IPS-20b (cell line): ENCODE data around the gene PGF.
A peak's percentile ranks its signal among the peaks of the same experiment; 100 is the strongest.

Experiments
- H3K27ac ChIP-seq: one replicate; pipeline ENCODE4 v1.5.1; 2013; ENCODE audit warnings: low read length
- H3K27me3 ChIP-seq: 2 replicates; pipeline ENCODE4 v1.6.1; 2013; ENCODE audit warnings: mild to moderate bottlenecking, low read length, inconsistent platforms; ENCODE audit not compliant: insufficient read depth
- H3K36me3 ChIP-seq: 2 replicates; pipeline ENCODE4 v1.6.1; 2013; ENCODE audit warnings: low read depth, mild to moderate bottlenecking, inconsistent platforms, low read length, moderate library complexity; ENCODE audit not compliant: insufficient read depth
- H3K4me1 ChIP-seq: 2 replicates; pipeline ENCODE4 v1.6.1; 2013; ENCODE audit warnings: mild to moderate bottlenecking, control low read depth, inconsistent platforms, low read length, moderate library complexity; ENCODE audit not compliant: insufficient read depth
- H3K4me3 ChIP-seq: 2 replicates; pipeline ENCODE4 v1.5.1; 2013; ENCODE audit warnings: mild to moderate bottlenecking, low read length, inconsistent platforms
- H3K9ac ChIP-seq: 2 replicates; pipeline ENCODE4 v1.6.1; 2013; ENCODE audit warnings: low read depth, mild to moderate bottlenecking, inconsistent platforms, low read length, moderate library complexity
- H3K9me3 ChIP-seq: 2 replicates; pipeline ENCODE4 v1.6.1; 2013; ENCODE audit warnings: mild to moderate bottlenecking, low read depth, low read length, inconsistent platforms; ENCODE audit not compliant: insufficient read depth

The PGF gene

DNA sequence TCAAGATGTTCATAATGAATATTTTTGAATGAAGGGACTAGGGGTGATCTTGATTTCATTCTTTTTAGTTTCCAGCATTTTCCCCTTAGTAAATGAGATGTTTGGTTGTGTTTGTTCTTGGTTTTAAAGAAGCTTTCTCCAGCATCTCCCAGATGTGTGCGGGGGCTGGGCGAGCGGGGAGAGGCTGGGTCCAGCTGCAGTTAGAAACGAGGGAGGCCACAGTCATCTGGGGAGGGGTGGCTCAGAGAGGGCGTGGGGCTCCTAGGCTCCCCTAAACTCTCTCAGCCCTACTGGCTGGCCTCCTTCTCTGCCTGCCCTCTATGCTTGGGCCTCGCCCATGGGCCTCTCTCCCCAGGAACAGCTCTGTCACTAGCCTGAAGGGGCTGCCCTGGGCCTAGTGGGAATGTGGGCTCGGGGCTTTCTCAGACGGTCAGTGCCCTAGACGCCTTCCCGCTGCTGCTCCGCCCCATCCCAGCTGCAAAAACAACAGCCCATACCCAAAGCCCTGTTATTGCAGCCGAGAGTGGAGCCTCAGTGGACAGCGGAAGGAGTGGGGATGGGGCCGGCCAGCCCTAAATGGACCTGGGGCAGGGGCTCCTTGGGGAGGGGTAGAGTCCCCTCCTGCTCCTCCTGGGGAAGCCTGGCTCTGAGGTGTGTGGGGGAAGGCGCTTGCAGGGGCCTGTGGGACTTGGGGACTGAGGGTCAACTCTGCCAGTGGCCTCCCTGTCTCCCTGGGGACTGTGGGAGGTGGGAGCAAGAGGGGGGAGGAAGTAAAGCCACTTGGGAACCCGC lies 29.0 kb upstream of the PGF start:
- Histone ChIP-seq H3K4me3 (no peak overlapping the region), H3K27ac (no peak overlapping the region), H3K4me1 (peaks cover 9% of the 10 kb centered on the region), H3K9me3 (no peaks in the 10 kb centered on the region), H3K9ac (no peak overlapping the region), H3K27me3 (peaks cover 9% of the 10 kb centered on the region; the same call in 1 of the 2 replicates), H3K36me3 (no peaks in the 10 kb centered on the region)

DNA sequence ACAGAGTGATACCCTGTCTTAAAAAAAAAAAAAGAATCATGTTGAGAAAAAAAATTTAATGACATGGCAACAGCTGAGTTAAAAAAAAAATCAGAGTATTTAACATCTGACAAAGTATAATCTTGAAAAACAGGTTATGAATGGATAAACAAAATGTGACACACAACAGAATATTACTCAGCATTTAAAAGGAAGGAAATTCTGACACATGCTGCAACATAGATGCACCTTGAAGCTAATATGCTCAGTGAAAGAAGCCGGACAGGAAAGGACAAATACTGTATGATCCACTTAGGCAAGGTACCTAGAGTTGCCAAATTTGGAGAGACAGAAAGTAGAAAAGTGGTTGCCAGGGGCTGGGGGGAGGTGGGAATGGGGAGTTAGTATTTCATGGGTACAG lies 27.9 kb upstream of the PGF start:
- Histone ChIP-seq H3K27ac (no peak overlapping the region), H3K4me1 (peaks cover 17% of the 10 kb centered on the region), H3K4me3 (no peak overlapping the region), H3K9me3 (no peaks in the 10 kb centered on the region), H3K9ac (no peak overlapping the region), H3K36me3 (no peaks in the 10 kb centered on the region), H3K27me3 (peaks cover 9% of the 10 kb centered on the region; the same call in 1 of the 2 replicates)

DNA sequence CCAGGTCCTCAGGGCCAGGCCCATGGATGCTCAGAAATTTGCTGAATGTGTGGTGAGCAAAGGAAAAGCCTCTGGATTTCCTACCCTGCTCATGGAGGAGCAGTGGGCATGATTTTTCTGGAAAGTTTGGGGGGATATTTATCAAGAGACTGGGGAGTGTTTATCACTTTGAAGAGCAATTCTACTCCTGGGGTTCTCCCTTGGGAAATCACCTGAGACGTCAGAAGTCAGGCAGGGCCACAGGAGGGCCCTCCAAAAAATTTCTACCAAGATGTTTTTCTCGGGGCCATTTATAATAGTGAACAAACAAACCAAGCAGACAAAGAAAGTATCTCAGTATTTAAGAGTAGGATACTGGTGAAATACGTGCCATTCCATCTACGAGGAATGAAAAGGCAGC lies 27.3 kb upstream of the PGF start:
- peaks cover 18% of the 10 kb centered on the region for H3K4me1 ChIP-seq
- no peak overlapping the region for H3K27ac ChIP-seq
- no peaks in the 10 kb centered on the region for H3K36me3 ChIP-seq
- H3K9me3 ChIP-seq, result no peaks in the 10 kb centered on the region
- no peak overlapping the region for H3K9ac ChIP-seq
- peaks cover 9% of the 10 kb centered on the region; the same call in 1 of the 2 replicates for H3K27me3 ChIP-seq
- H3K4me3 ChIP-seq, result no peak overlapping the region

DNA sequence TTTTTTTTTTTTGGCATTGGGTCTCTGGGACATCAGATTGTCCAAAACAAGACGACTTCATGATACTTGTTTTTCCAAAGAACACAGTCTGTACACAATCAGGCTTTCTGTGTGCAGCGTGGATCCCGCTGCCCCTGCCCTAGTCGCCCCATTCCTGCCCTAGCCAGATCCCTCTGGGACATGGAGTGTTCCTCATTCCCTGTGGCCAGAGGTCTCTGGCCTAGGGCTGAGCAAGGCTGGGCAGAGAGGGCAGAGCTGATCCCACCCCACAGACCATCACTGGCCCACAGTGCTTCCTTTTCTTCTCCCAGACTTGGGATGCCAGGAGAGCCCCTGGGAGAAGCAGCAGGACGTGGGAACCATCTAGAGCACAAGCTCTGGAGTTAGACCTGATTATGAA lies 26.4 kb upstream of the PGF start:
- Histone ChIP-seq H3K9me3 (no peaks in the 10 kb centered on the region), H3K4me3 (no peak overlapping the region), H3K27ac (no peak overlapping the region), H3K4me1 (peaks cover 18% of the 10 kb centered on the region), H3K9ac (no peak overlapping the region), H3K27me3 (peaks cover 9% of the 10 kb centered on the region; the same call in 1 of the 2 replicates), H3K36me3 (no peaks in the 10 kb centered on the region)

DNA sequence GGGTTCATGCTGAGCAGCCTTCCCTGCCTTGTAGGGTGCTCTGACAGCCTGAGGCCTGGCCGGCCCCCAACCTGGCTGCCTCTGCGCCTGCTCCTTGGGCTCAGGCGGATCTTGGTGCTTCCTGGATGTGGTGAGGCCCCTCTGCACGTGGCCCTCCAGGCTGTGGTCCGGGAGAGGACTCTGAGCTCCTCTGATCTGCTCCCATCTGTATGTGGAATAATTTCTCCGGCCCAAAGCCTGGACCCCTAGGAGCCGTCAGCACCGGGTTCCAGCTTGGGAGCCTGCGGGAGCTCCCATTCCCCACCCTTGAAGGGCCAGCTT lies 26.0 kb upstream of the PGF start:
- Histone ChIP-seq H3K27ac (no peak overlapping the region), H3K9ac (no peak overlapping the region), H3K36me3 (no peaks in the 10 kb centered on the region), H3K4me3 (no peak overlapping the region), H3K27me3 (peaks cover 9% of the 10 kb centered on the region; the same call in 1 of the 2 replicates), H3K9me3 (no peaks in the 10 kb centered on the region), H3K4me1 (peaks cover 18% of the 10 kb centered on the region)

DNA sequence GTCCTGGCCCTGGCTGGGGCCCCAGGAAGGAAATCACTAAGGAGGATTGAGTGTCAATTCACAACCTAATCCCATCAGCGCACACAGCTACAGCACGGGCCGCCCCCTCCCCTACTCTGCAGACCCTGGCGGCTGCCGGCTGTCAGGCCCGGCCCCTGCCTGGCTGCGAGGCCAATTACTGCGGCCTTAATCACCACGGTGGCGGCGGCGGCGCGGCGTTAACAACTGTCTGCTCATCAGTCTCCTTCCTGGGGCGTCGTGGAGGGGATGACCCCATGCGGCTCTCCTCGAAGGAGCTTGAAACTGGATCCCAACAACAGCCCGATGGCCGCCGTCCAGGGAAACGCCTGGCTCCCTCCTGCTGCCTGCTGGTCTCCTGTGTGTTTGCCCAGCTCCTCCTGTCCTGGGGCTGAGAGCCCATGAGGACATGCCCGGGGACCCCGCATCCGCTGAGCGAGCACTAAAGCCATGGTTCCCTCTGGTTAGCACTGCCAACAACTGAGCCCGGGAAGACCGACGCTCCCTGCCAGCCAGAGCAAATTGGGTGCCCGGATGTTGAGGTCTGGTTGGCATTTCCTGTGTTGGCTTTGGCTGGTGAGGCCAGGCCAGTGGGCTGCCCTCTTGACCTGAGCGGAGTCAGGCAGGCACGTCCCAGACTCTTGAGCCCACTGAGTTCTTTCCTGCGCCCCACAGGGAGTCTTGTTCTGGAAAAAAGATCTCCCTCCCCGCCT lies 25.5 kb upstream of the PGF start:
- Histone ChIP-seq H3K27ac (no peak overlapping the region), H3K27me3 (peaks cover 9% of the 10 kb centered on the region; the same call in 1 of the 2 replicates), H3K9ac (0 out of 2 replicates have a peak overlapping the region, but pooled peaks have one; percentile 10), H3K9me3 (no peaks in the 10 kb centered on the region), H3K36me3 (no peaks in the 10 kb centered on the region), H3K4me3 (no peak overlapping the region), H3K4me1 (peaks cover 18% of the 10 kb centered on the region)

DNA sequence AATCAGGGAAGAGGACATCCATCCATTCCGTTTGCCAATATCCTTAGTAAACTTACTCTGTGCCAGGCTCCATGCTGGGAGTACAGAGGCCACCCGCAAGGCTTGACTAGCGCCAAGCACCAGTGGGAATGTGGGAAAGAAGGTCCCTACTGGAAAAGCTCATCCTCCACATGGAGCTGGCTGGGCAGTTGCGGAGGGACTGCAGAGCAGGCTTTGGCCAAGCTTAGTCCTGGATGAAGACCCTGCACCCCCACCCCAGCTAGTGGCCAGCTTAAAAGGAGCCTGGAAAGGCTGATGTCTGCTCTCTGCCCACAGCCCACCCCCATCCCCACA lies 25.0 kb upstream of the PGF start:
- H3K9ac ChIP-seq, result 0 out of 2 replicates have a peak overlapping the region, but pooled peaks have one; percentile 10

DNA sequence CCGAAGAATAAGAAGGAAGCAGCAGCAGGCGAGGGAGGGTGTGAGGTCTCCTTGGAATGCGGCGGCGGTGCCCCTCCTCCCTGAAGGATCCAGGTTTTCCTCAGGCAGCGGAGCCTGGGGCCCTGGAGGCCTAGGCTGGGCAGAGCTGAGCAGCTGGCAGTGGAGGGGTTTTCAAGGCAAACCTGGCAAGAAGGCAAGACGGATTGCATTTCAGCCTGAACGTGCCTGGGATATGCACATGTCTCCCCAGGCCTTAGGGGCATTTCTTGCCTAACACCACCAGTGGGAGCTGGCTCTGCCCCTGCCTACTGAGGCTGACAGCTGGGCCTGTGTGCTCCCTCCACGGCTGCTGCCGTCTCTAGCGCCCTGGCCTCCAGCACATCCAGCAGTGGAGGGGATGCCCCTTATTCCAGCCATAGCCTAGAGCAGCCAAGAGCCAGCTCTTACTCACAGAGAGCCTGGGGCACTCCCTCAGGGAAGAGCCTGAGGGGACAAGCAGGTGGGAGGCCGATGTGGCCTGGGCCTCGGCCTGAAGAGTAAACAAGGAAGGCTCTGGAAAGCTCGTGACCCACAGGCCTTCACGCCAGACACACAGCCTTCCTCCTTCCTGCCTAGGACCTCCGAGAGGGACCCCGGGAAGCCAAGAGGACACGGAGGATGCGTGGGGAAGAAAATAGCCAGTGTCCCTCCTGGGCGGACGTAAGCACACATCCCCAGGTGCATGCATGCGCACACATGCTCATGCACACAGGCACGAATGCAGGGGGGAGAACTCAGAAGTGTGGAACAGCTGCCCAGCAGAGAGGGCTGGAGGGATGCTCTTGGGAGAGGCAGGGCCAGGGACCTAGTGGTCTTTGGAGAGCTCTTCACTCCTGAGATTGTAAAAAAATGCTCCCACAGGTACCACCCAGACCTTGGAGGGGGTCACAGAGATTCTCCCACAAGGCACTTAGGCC lies 24.3 kb upstream of the PGF start:
- peaks cover 18% of the 10 kb centered on the region for H3K4me1 ChIP-seq

More for the DNA sequence above, 25.0 kb upstream of the PGF start:
- Histone ChIP-seq H3K4me1 (peaks cover 18% of the 10 kb centered on the region), H3K27ac (no peak overlapping the region), H3K36me3 (no peaks in the 10 kb centered on the region), H3K9me3 (no peaks in the 10 kb centered on the region), H3K4me3 (no peak overlapping the region), H3K27me3 (peaks cover 9% of the 10 kb centered on the region; the same call in 1 of the 2 replicates)

DNA sequence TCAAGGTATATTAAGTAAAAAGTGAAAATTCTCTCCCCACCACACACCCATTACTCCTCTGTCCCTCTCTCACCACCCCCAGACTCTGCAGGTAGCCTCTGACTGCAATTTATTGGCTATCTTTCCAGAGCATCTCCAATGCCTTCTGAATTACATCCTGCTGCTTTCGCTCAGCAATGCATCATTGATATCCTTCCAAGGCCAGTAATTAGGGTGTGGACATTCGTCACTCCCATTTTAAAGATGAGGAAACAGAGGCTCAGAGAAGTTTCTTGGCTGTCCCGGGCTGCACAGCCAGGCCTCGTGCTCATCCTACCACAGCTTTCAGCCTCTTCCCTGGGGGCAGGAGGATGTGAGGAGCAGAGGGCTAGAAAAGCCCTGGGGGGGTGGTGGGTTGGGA lies 23.6 kb upstream of the PGF start:
- Histone ChIP-seq H3K4me1 (peaks cover 23% of the 10 kb centered on the region), H3K27me3 (peaks cover 9% of the 10 kb centered on the region; the same call in 1 of the 2 replicates), H3K9ac (no peak overlapping the region; the same call in 1 of the 2 replicates), H3K36me3 (no peaks in the 10 kb centered on the region), H3K4me3 (no peak overlapping the region), H3K9me3 (no peaks in the 10 kb centered on the region), H3K27ac (no peak overlapping the region)

More for the DNA sequence above, 24.3 kb upstream of the PGF start:
- H3K9me3 ChIP-seq, result no peaks in the 10 kb centered on the region
- no peaks in the 10 kb centered on the region for H3K36me3 ChIP-seq
- peaks cover 9% of the 10 kb centered on the region; the same call in 1 of the 2 replicates for H3K27me3 ChIP-seq
- no peak overlapping the region for H3K4me3 ChIP-seq
- H3K27ac ChIP-seq, result no peak overlapping the region
- H3K9ac ChIP-seq, result peak overlapping the region; percentile 10; the same call in 1 of the 2 replicates

DNA sequence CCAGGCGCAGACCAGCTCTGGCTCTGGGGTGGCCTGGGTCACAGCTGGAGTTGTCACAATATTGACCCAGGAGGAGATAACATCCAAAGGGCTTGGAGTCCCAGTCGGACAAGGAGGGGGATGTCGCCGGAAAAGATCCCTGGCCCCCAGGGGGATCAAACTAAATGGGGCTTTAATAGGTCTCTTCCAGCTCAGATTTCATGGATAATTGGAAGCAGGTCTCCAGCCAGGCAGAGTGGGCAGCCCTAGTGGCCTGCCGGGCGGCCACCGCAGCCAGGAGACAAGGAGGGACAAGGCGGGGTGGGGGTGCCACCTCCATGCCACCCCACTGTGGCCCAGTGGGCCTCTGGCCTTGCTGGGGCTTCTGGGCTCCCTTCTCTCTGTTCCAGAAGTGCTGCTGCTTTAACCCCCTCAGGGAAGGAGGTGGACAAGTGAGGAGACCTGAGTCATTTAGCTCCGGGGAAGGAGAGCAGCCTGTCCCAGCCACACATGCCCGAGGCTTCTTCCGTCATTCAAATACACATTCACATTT lies 23.1 kb upstream of the PGF start:
- no peaks in the 10 kb centered on the region for H3K36me3 ChIP-seq
- H3K9ac ChIP-seq, result no peak overlapping the region
- H3K27me3 ChIP-seq, result peaks cover 9% of the 10 kb centered on the region; the same call in 1 of the 2 replicates
- peaks cover 27% of the 10 kb centered on the region for H3K4me1 ChIP-seq
- H3K4me3 ChIP-seq, result no peak overlapping the region
- no peaks in the 10 kb centered on the region for H3K9me3 ChIP-seq
- no peak overlapping the region for H3K27ac ChIP-seq

DNA sequence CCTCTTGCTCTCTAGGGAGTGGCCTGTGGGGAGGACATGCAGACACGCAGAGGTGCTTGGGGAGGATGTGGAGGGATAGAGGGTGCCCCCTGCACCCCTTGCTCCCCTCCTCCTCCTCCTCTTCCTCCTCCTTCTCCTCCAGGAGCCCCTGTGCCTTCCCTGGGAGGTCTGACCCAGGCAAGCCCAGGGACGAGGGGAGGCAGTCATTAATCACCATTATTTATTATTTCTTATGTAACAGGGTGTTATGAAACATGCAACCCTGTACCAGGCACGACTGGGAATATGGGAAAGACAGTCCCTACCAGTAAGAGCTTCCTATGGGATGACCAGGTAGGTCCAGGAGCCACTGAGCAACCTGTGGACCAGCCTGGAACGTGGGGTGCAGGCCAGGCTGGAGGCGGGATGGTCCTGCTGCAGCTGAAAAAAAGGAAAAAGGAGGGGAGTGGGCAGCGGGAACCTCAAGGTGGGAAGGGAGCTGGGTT lies 22.5 kb upstream of the PGF start:
- peaks cover 9% of the 10 kb centered on the region; the same call in 1 of the 2 replicates for H3K27me3 ChIP-seq
- H3K4me3 ChIP-seq, result no peak overlapping the region
- peaks cover 27% of the 10 kb centered on the region for H3K4me1 ChIP-seq
- no peaks in the 10 kb centered on the region for H3K9me3 ChIP-seq
- no peaks in the 10 kb centered on the region for H3K36me3 ChIP-seq
- H3K9ac ChIP-seq, result no peak overlapping the region
- H3K27ac ChIP-seq, result no peak overlapping the region
